GM23338 (cell line): ENCODE measurements around the gene HARS1. TPM values are rescaled to one million over a fixed set of nuclear protein-coding genes. Genes with fewer than 3 reads are reported as not detected.
A peak's percentile ranks its signal among the peaks of the same experiment; 100 is the strongest.
"Not testable (repeated sequence)": the region's sequence is repeated elsewhere in the genome, so short reads cannot be mapped to it uniquely, and the experiment has no call there.

Source experiments
- ATAC-seq: fragments of 200-7000 bp; cut with Tn5 transposase; 3 replicates; pipeline ENCODE4 v1.9.1; 2020
- DNase-seq: peaks from one replicate; pipeline ENCODE4 v3.0.0-alpha.2; 2015; ENCODE audit warnings: low spot score
- H2AFZ ChIP-seq: fragments of 200-600 bp; sonication (generic); 2 replicates; pipeline ENCODE4 v1.8.0; 2016; ENCODE audit warnings: antibody characterized with exemption, mild to moderate bottlenecking, moderate library complexity
- H3F3A ChIP-seq: fragments of 200-600 bp; sonication (generic); replicated peaks from 2 replicates; pipeline ENCODE4 v1.8.0; 2017; ENCODE audit warnings: antibody characterized with exemption, mixed run types, low read depth
- H3K27ac ChIP-seq: fragments of 200-600 bp; sonication (generic); 2 replicates; pipeline ENCODE4 v1.6.1; 2016; ENCODE audit warnings: low read depth
- H3K27me3 ChIP-seq: fragments of 200-600 bp; sonication (generic); 2 replicates; pipeline ENCODE4 v1.8.0; 2016; ENCODE audit warnings: mild to moderate bottlenecking, mixed run types, moderate library complexity; ENCODE audit not compliant: insufficient read depth
- H3K36me3 ChIP-seq: fragments of 200-600 bp; sonication (generic); 2 replicates; pipeline ENCODE4 v1.8.0; 2016; ENCODE audit warnings: mild to moderate bottlenecking; ENCODE audit not compliant: insufficient read depth
- H3K4me1 ChIP-seq: fragments of 200-600 bp; sonication (generic); 2 replicates; pipeline ENCODE4 v1.8.0; 2016; ENCODE audit warnings: mild to moderate bottlenecking, moderate library complexity; ENCODE audit not compliant: insufficient read depth
- H3K4me2 ChIP-seq: fragments of 200-600 bp; sonication (generic); 2 replicates; pipeline ENCODE4 v1.7.1; 2017; ENCODE audit warnings: mixed run types
- H3K4me3 ChIP-seq: fragments of 200-600 bp; sonication (generic); 2 replicates; pipeline ENCODE4 v1.6.1; 2016; ENCODE audit warnings: mixed run types
- H3K79me2 ChIP-seq: fragments of 200-600 bp; sonication (generic); replicated peaks from 2 replicates; pipeline ENCODE4 v1.8.0; 2017; ENCODE audit warnings: mild to moderate bottlenecking; ENCODE audit not compliant: insufficient read depth
- H3K9me2 ChIP-seq: fragments of 200-600 bp; sonication (generic); 2 replicates; pipeline ENCODE4 v1.8.0; 2017; ENCODE audit not compliant: insufficient read depth
- H4K20me1 ChIP-seq: fragments of 200-600 bp; sonication (generic); replicated peaks from 2 replicates; pipeline ENCODE4 v1.8.0; 2017; ENCODE audit warnings: mild to moderate bottlenecking; ENCODE audit not compliant: insufficient read depth
- H3K27ac Mint-ChIP-seq: 2 replicates; pipeline ENCODE4 v1.8.0; 2020; ENCODE audit warnings: inconsistent platforms, mild to moderate bottlenecking, moderate library complexity, mixed read lengths
- H3K27me3 Mint-ChIP-seq: 3 replicates; pipeline ENCODE4 v1.8.0; 2022; ENCODE audit warnings: low read depth, mild to moderate bottlenecking, moderate library complexity, mixed read lengths, inconsistent platforms; ENCODE audit not compliant: insufficient read depth, poor library complexity
- H3K36me3 Mint-ChIP-seq: 3 replicates; pipeline ENCODE4 v1.8.0; 2021; ENCODE audit warnings: low read depth, mild to moderate bottlenecking, inconsistent platforms, moderate library complexity, mixed read lengths
- H3K4me1 Mint-ChIP-seq: 3 replicates; pipeline ENCODE4 v1.8.0; 2020; ENCODE audit warnings: mild to moderate bottlenecking, inconsistent platforms, mixed read lengths
- H3K4me3 Mint-ChIP-seq: 3 replicates; pipeline ENCODE4 v1.8.0; 2021; ENCODE audit warnings: moderate library complexity, mild to moderate bottlenecking, inconsistent platforms, mixed read lengths
- H3K9me3 Mint-ChIP-seq: 3 replicates; pipeline ENCODE4 v1.8.0; 2020; ENCODE audit warnings: moderate library complexity, mild to moderate bottlenecking, inconsistent platforms, mixed read lengths
- ETS1 ChIP-seq: IDR thresholded peaks from 2 replicates; pipeline ENCODE4 v1.6.1; 2016; ENCODE audit warnings: antibody characterized with exemption
- EZH2 ChIP-seq: fragments of 200-600 bp; sonication (generic); IDR thresholded peaks from one replicate; pipeline ENCODE4 v1.8.0; 2017; ENCODE audit warnings: antibody characterized with exemption, mild to moderate bottlenecking, low read depth; ENCODE audit not compliant: unreplicated experiment
- NANOG ChIP-seq: IDR thresholded peaks from 2 replicates; pipeline ENCODE4 v1.6.1; 2016; ENCODE audit warnings: antibody characterized with exemption, borderline replicate concordance
- POLR2AphosphoS5 ChIP-seq: IDR thresholded peaks from 2 replicates; pipeline ENCODE4 v1.6.1; 2016; ENCODE audit warnings: antibody characterized with exemption, low read depth
- STAT1 ChIP-seq: IDR thresholded peaks from one replicate; pipeline ENCODE4 v1.6.1; 2016; ENCODE audit warnings: antibody characterized with exemption; ENCODE audit not compliant: unreplicated experiment
- polyA plus RNA-seq: library from polyadenylated mRNA; unstranded; fragments of >200 nt; fragmentation: Nextera tagmentation; extraction: Ambion mirVana; gene quantifications from 2 replicates; pipeline ENCODE4 v1.2.1, GENCODE V29; 2016
- total RNA-seq: library from RNA; depleted of rRNA; stranded (reverse); fragments of >200 nt; shearing (Covaris generic); gene quantifications from 2 replicates; pipeline ENCODE4 v1.2.3, GENCODE V29; 2014
- TF ChIP-seq, protein P1 (sequence below), 2 experiments: fragments of 200-600 bp in 1 of 2; sonication (generic) in 1 of 2; conservative IDR thresholded peaks; 2 replicates each; pipeline versions ENCODE4 v1.5.1 to v1.6.1; 2016 to 2017; ENCODE audit warnings: antibody characterized with exemption in 2 of 2, low read depth in 2 of 2, mild to moderate bottlenecking in 2 of 2, moderate library complexity in 1 of 2

Gene HARS1
- total and polyA plus RNA-seq, 2 experiments from 2014 or later: 51.6 to 57.8 TPM

DNA sequence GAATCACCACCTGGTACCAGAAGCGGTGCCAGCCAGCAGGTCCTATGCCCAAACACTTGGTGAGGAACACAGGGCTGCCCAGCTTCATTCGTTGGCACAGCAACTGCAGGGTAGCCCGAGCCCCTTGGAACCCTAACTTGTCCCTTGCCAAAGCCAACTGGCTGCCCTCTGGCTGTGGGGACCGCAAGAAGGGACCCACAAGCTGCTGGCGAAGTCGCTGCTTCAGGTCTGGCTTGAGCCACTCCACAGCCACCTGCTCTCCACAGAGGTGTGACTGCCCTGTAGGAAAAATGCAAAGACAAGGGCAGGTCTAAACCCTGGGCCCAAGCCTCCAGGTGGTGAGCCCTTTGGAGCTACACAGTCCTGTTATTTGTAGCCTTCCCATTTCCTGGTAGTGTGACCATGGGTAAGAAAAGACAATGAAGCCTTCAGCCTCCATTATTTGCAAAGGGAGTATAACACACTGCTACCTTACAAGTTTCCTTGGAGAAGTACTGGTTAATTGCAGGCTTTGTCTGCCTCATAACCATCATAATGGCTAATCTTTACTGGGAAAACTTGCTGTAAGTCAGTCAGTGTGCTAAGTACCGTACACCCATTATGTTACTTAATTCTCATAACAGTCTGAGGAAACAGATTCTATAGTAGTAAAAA lies 19.6 kb downstream of the HARS1 start:
- TF ChIP-seq ETS1 (no peak), NANOG (peak; percentile 41; the same call in 1 of the 2 replicates), STAT1 (no peak), POLR2AphosphoS5 (peak; percentile 4; the same call in 1 of the 2 replicates), EZH2 (no peak)
- TF ChIP-seq, protein P1, sequence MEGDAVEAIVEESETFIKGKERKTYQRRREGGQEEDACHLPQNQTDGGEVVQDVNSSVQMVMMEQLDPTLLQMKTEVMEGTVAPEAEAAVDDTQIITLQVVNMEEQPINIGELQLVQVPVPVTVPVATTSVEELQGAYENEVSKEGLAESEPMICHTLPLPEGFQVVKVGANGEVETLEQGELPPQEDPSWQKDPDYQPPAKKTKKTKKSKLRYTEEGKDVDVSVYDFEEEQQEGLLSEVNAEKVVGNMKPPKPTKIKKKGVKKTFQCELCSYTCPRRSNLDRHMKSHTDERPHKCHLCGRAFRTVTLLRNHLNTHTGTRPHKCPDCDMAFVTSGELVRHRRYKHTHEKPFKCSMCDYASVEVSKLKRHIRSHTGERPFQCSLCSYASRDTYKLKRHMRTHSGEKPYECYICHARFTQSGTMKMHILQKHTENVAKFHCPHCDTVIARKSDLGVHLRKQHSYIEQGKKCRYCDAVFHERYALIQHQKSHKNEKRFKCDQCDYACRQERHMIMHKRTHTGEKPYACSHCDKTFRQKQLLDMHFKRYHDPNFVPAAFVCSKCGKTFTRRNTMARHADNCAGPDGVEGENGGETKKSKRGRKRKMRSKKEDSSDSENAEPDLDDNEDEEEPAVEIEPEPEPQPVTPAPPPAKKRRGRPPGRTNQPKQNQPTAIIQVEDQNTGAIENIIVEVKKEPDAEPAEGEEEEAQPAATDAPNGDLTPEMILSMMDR (conservative IDR thresholded peaks at IDR 0.05; ENCODE audit: low read depth in 2 of 2): no peak

DNA sequence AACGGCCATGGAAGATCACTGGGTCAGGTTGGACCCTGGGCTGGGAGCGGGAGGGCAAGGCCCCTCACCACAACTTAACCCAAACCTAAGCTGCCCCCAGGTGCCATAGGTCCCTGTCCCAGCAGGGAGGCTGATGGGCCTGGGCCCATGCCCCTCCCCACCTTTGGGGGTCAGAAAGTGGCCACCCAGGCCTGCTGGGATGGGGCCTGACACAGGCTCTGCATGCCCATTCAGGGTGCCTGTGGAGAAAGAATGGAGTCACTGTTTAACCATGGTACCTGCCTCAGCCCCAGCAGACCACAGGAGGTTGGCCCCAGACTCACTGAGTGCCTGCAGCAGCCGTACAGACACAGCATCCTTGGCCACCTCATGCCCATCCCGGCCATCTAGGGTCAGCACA lies 20.1 kb downstream of the HARS1 start:
- Histone ChIP-seq H3K79me2 (peaks cover 13% of the 10 kb centered on the region), H3K36me3 (peaks cover 14% of the 10 kb centered on the region; the same call in 1 of the 2 replicates), H3F3A (peaks cover 14% of the 10 kb centered on the region; the same call in 1 of the 2 replicates)
- peaks cover 11% of the 10 kb centered on the region for H3K27me3 Mint-ChIP-seq
- peaks cover 13% of the 10 kb centered on the region for H3K4me1 Mint-ChIP-seq
- not testable (repeated sequence) for H3K9me2 ChIP-seq, H2AFZ ChIP-seq, H4K20me1 ChIP-seq, H3K4me2 ChIP-seq, H3K4me1 ChIP-seq, H3K4me3 ChIP-seq, DNase-seq, H3K4me3 Mint-ChIP-seq, H3K9me3 Mint-ChIP-seq, ATAC-seq, H3K27ac Mint-ChIP-seq, H3K27ac ChIP-seq, H3K27me3 ChIP-seq
- peaks cover 74% of the 10 kb centered on the region for H3K36me3 Mint-ChIP-seq

More for the DNA sequence above, 19.6 kb downstream of the HARS1 start:
- Histone ChIP-seq H2AFZ (no peak overlapping the region), H3K27me3 (no peaks in the 10 kb centered on the region), H3K4me3 (peak overlapping the region; percentile 57), H3K36me3 (peaks cover 14% of the 10 kb centered on the region; the same call in 1 of the 2 replicates), H3K79me2 (peaks cover 7% of the 10 kb centered on the region), H3K9me2 (no peaks in the 10 kb centered on the region), H3F3A (peaks cover 14% of the 10 kb centered on the region; the same call in 1 of the 2 replicates), H4K20me1 (no peaks in the 10 kb centered on the region), H3K4me2 (peak overlapping the region; percentile 71), H3K27ac (no peak overlapping the region), H3K4me1 (peaks cover 6% of the 10 kb centered on the region)
- Mint-ChIP-seq H3K4me3 (peak overlapping the region; percentile 47), H3K27me3 (peaks cover 9% of the 10 kb centered on the region), H3K27ac (no peak overlapping the region), H3K9me3 (no peaks in the 10 kb centered on the region), H3K4me1 (peaks cover 9% of the 10 kb centered on the region), H3K36me3 (peaks cover 76% of the 10 kb centered on the region)
- ATAC-seq (peak; percentile 3; the same call in 2 of the 3 replicates), DNase-seq (peak; percentile 31)
